Left ventricle myocardium inferior (tissue), 1 donor: ENCODE data around the gene POLG. TPM values are rescaled to one million over a fixed set of nuclear protein-coding genes. Genes with fewer than 3 reads are reported as not detected.
A peak's percentile ranks its signal among the peaks of the same experiment; 100 is the strongest.

ENCODE experiments used
- DNase-seq: peaks from one replicate; pipeline ENCODE4 v3.0.0-alpha.2; 2020
- H3K27ac ChIP-seq: fragments of 200-600 bp; replicated peaks from 2 replicates; pipeline ENCODE4 v1.8.0; 2021
- H3K27me3 ChIP-seq: fragments of 200-600 bp; 2 replicates; pipeline ENCODE4 v1.8.0; 2021; ENCODE audit warnings: low read depth
- H3K36me3 ChIP-seq: fragments of 200-600 bp; 2 replicates; pipeline ENCODE4 v1.8.0; 2021
- H3K4me1 ChIP-seq: fragments of 200-600 bp; 2 replicates; pipeline ENCODE4 v1.8.0; 2021
- H3K4me3 ChIP-seq: fragments of 200-600 bp; 2 replicates; pipeline ENCODE4 v1.8.0; 2021; ENCODE audit warnings: mild to moderate bottlenecking, moderate library complexity
- H3K9me3 ChIP-seq: fragments of 200-600 bp; replicated peaks from 2 replicates; pipeline ENCODE4 v1.8.0; 2021
- intact Hi-C: fragments of 100-400 bp; cut with micrococcal nuclease; formaldehyde crosslinking; loops from one replicate; pipeline ENCODE4 v1.11.0; 2022
- total RNA-seq: library from RNA; stranded (reverse); fragmentation: NEBNext Ultra II Directional; extraction: Animal tissue kit (Norgen Biotek cat#: 25700); gene quantifications from one replicate; pipeline ENCODE4 v1.2.1, GENCODE V29; 2021
- TF ChIP-seq, protein P1 (sequence below): fragments of 200-600 bp; IDR thresholded peaks from 2 replicates; pipeline ENCODE4 v1.8.0; 2021; ENCODE audit warnings: antibody characterized with exemption, mild to moderate bottlenecking, borderline replicate concordance
- donor health status: DM: no; HTN: yes; CAD: no; lungs with severe emphysema.

The POLG gene
- total RNA-seq, 1 donor from 2014 or later, result 31.1 TPM

DNA sequence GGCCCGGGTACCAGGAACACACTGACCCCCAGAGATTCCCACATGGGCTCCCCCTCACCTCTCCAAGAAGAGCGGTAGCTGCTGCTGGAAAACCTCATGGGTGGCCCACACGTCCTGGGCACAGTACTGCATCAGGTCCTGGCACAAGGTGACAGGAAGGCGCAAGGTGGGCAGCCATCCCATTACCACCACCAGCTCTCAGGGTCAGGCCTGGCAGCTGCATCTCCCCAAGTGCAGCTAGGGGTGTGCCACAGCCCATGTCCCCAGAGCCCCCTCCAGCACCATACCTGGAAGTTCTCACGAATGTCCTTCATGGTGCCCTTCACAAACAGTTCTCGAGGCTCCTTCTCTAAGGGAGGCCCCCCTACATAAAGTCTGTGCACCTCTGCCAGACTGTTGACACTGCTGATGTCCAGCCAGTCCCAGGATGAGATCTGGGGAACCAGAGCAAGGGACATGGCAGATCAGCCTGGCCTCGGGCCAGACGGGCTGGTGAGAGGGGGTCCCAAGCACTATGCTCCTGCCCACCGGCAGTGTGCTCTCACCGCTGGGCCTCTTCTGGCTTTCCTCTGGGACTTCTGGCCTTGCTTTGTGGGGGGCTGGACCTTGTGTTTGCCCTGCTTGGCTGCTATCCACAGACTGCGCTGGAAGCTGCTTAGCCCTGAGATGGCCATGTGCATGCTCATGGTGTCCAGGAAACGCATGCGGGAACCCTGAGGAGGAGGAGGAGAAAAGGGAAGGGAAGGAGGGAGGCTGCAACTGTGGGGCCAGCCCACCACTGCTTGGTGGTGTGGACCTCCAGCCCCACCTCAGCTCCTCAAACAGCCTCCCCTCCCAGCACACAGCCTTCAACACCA, 6.0 kb downstream of the POLG start:
- peak overlapping the region; percentile 5 for H3K27ac ChIP-seq
- H3K27me3 ChIP-seq, result no peaks in the 10 kb centered on the region
- H3K36me3 ChIP-seq, result peaks cover 97% of the 10 kb centered on the region
- no peaks in the 10 kb centered on the region for H3K9me3 ChIP-seq
- no peak overlapping the region for H3K4me3 ChIP-seq
- no peak for DNase-seq
- TF ChIP-seq, protein P1, sequence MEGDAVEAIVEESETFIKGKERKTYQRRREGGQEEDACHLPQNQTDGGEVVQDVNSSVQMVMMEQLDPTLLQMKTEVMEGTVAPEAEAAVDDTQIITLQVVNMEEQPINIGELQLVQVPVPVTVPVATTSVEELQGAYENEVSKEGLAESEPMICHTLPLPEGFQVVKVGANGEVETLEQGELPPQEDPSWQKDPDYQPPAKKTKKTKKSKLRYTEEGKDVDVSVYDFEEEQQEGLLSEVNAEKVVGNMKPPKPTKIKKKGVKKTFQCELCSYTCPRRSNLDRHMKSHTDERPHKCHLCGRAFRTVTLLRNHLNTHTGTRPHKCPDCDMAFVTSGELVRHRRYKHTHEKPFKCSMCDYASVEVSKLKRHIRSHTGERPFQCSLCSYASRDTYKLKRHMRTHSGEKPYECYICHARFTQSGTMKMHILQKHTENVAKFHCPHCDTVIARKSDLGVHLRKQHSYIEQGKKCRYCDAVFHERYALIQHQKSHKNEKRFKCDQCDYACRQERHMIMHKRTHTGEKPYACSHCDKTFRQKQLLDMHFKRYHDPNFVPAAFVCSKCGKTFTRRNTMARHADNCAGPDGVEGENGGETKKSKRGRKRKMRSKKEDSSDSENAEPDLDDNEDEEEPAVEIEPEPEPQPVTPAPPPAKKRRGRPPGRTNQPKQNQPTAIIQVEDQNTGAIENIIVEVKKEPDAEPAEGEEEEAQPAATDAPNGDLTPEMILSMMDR, result no peak
- peaks cover 56% of the 10 kb centered on the region for H3K4me1 ChIP-seq
- intact Hi-C loops, result no loop called here

DNA sequence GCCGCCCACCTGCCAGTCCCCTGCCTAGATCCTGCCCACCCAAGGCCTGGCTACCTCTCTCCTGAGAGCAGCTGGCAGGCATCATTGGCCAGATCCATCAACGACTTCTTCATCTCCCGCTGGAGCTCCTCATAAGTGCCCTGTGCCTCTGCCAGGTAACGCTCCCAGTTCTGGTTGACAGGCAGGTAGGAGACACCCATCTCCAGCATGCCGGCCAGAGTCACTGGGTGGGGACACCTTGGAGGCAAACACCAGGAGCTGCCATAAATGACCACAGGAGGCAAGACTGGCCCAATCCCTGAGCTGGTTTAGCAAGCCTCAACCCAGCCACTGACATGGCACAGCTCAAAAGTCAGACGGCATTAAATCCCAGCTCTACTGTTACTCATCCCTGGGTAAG, 7.5 kb downstream of the POLG start:
- no peak overlapping the region for H3K27ac ChIP-seq
- TF ChIP-seq, protein P1, result no peak
- no peaks in the 10 kb centered on the region for H3K9me3 ChIP-seq
- H3K27me3 ChIP-seq, result no peaks in the 10 kb centered on the region
- peaks cover 40% of the 10 kb centered on the region for H3K4me1 ChIP-seq
- DNase-seq, result no peak
- intact Hi-C loops, result no loop called here
- no peak overlapping the region for H3K4me3 ChIP-seq
- peaks cover 97% of the 10 kb centered on the region for H3K36me3 ChIP-seq

DNA sequence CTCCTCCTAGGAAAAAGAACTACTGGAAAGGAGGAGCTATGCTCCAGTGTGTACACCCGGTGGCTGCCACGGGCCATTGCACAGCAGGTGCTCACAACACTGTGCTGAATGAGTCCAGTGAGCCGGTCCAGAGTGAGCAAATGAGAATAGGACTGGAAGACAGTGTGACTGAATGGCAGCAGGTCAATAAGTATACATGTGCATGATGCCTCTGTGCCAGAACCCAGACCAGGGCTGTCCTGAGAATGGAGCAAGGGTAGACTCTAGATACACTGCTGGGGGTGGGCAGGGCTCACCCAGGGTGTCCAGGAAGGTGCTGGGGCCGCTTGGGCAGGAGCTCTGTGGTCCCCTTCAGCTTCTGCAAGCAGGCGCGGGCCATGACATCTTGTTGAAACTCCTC, 8.3 kb downstream of the POLG start:
- TF ChIP-seq, protein P1, result no peak

DNA sequence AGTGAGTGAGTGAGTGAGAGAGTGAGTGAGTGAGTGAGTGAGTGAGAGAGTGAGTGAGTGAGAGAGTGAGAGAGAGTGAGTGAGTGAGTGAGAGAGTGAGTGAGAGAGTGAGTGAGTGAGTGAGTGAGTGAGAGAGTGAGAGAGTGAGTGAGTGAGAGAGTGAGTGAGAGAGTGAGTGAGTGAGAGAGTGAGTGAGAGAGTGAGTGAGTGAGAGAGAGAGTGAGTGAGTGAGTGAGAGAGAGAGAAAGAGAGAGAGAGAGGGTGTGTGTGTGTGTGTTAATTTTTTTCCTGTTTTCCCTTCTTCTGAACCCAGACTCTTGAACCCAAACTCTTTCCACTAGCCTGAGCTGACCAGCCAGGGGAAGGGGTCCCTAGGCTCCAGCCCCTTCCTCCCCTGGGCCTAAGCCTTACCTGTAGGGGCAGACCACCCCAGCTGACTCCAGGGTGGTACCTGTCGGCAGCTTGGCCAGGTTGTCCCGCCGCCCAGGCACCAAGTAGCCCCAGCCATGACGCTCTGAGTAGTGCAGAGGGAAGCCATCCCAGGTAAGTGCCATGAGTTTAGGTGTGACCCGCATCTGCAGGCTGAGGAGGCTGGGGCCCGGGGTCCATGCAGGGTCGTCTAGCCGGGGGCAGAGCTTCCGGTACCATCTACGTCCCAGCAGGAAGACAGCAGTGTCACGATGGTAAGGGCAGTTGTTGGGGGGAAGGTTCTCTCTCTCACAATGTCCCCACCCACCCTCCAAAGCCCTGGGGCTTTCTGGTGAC, 9.4 kb downstream of the POLG start:
- TF ChIP-seq, protein P1, result no peak
- Histone ChIP-seq H3K9me3 (no peaks in the 10 kb centered on the region), H3K4me3 (no peak overlapping the region), H3K4me1 (peaks cover 21% of the 10 kb centered on the region), H3K27me3 (no peaks in the 10 kb centered on the region), H3K36me3 (peaks cover 97% of the 10 kb centered on the region), H3K27ac (no peak overlapping the region)
- DNase-seq, result no peak
- intact Hi-C loops, result no loop called here

More for the DNA sequence above, 8.3 kb downstream of the POLG start:
- intact Hi-C loops, result no loop called here
- DNase-seq, result no peak
- Histone ChIP-seq H3K4me3 (no peak overlapping the region), H3K27ac (no peak overlapping the region), H3K4me1 (peaks cover 32% of the 10 kb centered on the region), H3K9me3 (no peaks in the 10 kb centered on the region), H3K36me3 (peaks cover 97% of the 10 kb centered on the region), H3K27me3 (no peaks in the 10 kb centered on the region)

DNA sequence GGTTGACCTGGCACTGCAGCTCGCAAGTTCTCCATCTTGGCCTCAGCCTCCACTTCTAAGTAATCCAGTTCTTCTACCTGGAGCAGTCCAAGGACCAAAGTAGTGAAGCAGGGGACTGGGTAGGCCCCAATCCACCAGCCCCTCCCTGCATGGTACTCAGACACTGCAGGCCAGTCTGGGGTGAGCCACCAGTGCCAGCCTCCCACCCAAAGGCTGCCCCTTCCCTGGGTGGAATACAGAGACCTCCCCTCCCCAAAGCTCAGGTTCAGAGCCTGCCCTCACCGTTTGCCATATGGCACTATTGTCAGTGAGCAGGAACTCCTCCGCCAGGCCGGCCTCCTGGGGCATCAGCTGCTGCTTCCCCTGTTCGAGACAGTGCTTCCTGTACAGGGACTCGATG, 10.8 kb downstream of the POLG start:
- Histone ChIP-seq H3K4me1 (peaks cover 8% of the 10 kb centered on the region), H3K9me3 (no peaks in the 10 kb centered on the region), H3K36me3 (peaks cover 97% of the 10 kb centered on the region), H3K27ac (no peak overlapping the region), H3K4me3 (no peak overlapping the region), H3K27me3 (no peaks in the 10 kb centered on the region)
- TF ChIP-seq, protein P1, result no peak
- intact Hi-C loops, result no loop called here
- no peak for DNase-seq
